K562 (cell line): ENCODE measurements around the gene SIT1. TPM values are rescaled to one million over a fixed set of nuclear protein-coding genes. Genes with fewer than 3 reads are reported as not detected.
A peak's percentile ranks its signal among the peaks of the same experiment; 100 is the strongest.

Source experiments
- ATF1 ChIP-seq, 2 experiments: fragments of 450-650 bp in 1 of 2; IDR thresholded peaks; 2 replicates each; pipeline ENCODE4 v1.6.1; 2016; ENCODE audit warnings: missing compliant biosample characterization in 1 of 2, missing genetic modification characterization in 1 of 2
- CBFA2T2 ChIP-seq: fragments of 450-650 bp; conservative IDR thresholded peaks from 2 replicates; pipeline ENCODE4 v1.6.1; 2017; ENCODE audit warnings: mild to moderate bottlenecking
- DEAF1 ChIP-seq: fragments of 450-650 bp; formaldehyde crosslinking; IDR thresholded peaks from 2 replicates; pipeline ENCODE4 v1.4.0; 2020; ENCODE audit warnings: mild to moderate bottlenecking, moderate library complexity
- ELF1 ChIP-seq: fragments of 200-800 bp; sonication (Bioruptor generic); IDR thresholded peaks from 2 replicates; pipeline ENCODE4 v1.6.1; 2016; ENCODE audit warnings: missing genetic modification characterization, missing compliant biosample characterization
- ILK ChIP-seq: fragments of 450-650 bp; IDR thresholded peaks from 2 replicates; pipeline ENCODE4 v1.6.1; 2016; ENCODE audit warnings: missing genetic modification characterization, low read depth, mild to moderate bottlenecking, missing compliant biosample characterization, moderate library complexity, borderline replicate concordance
- KAT7 ChIP-seq: sonication (generic); formaldehyde crosslinking; IDR thresholded peaks from 2 replicates; pipeline ENCODE4 v1.8.0; 2022; ENCODE audit warnings: missing genetic modification reagents, mild to moderate bottlenecking, borderline replicate concordance
- KDM1A ChIP-seq, 2 experiments: fragments of 450-650 bp; IDR thresholded peaks; 2 replicates each; pipeline ENCODE4 v1.6.1; 2016; ENCODE audit warnings: mild to moderate bottlenecking in 2 of 2
- MAX ChIP-seq: sonication (generic); formaldehyde crosslinking; IDR thresholded peaks from 2 replicates; pipeline ENCODE4 v1.9.0; 2022; ENCODE audit warnings: mild to moderate bottlenecking, missing genetic modification reagents
- MCM3 ChIP-seq: fragments of 450-650 bp; IDR thresholded peaks from 2 replicates; pipeline ENCODE4 v1.6.1; 2016
- NCOA4 ChIP-seq: fragments of 450-650 bp; IDR thresholded peaks from 2 replicates; pipeline ENCODE4 v1.6.1; 2018; ENCODE audit warnings: mild to moderate bottlenecking; ENCODE audit not compliant: partially characterized antibody
- RBM15 ChIP-seq: fragments of 200-400 bp; formaldehyde crosslinking; IDR thresholded peaks from 2 replicates; pipeline ENCODE4 v1.6.1; 2018; ENCODE audit warnings: mild to moderate bottlenecking, low read length, moderate library complexity; ENCODE audit not compliant: insufficient read depth
- SMC3 ChIP-seq: conservative IDR thresholded peaks from 2 replicates; pipeline ENCODE4 v1.6.1; 2011; ENCODE audit warnings: low read depth, low read length, improper control_type of control experiment; ENCODE audit not compliant: insufficient read depth
- TCFL5 ChIP-seq: fragments of 250-450 bp; sonication (Bioruptor Pico); conservative IDR thresholded peaks from 2 replicates; pipeline ENCODE4 v1.6.1; 2021; ENCODE audit warnings: mild to moderate bottlenecking, moderate library complexity, matching md5 sums
- TEAD2 ChIP-seq: fragments of 450-650 bp; IDR thresholded peaks from 2 replicates; pipeline ENCODE4 v1.6.1; 2016; ENCODE audit warnings: missing genetic modification characterization, control low read depth, missing compliant biosample characterization
- USF1 ChIP-seq: sonication (generic); formaldehyde crosslinking; IDR thresholded peaks from 2 replicates; pipeline ENCODE4 v1.9.0; 2022; ENCODE audit warnings: mild to moderate bottlenecking, missing genetic modification reagents
- ZFX ChIP-seq: sonication (generic); formaldehyde crosslinking; IDR thresholded peaks from 2 replicates; pipeline ENCODE4 v1.8.0; 2022; ENCODE audit warnings: mild to moderate bottlenecking, missing genetic modification reagents, moderate library complexity
- ZNF830 ChIP-seq: fragments of 250-450 bp; sonication (Bioruptor Pico); IDR thresholded peaks from 2 replicates; pipeline ENCODE4 v1.5.0; 2021; ENCODE audit warnings: mild to moderate bottlenecking
- polyA plus RNA-seq, 8 experiments: library from polyadenylated mRNA; depleted of rRNA in 4 of 8; stranded (reverse) in 5 of 8; unstranded in 3 of 8; fragments of >200 nt; fragmentation: Nextera tagmentation in 2 of 8; fragmentation: Illumina TruSeq in 1 of 8; extraction: Ambion mirVana in 2 of 8; extraction: Trizol in 1 of 8; gene quantifications; 2 replicates each; pipeline versions ENCODE4 v1.2.1 to v1.2.3, GENCODE V29; 2011 to 2014; ENCODE audit warnings: inconsistent platforms in 1 of 8, missing spikeins in 1 of 8
- total RNA-seq, 7 experiments: library from RNA; depleted of rRNA in 6 of 7; stranded (reverse); fragments of >200 nt in 6 of 7; fragmentation: Illumina TruSeq in 2 of 7; extraction: Trizol in 2 of 7; gene quantifications; 2 replicates each; pipeline versions ENCODE4 v1.2.1 to v1.2.3, GENCODE V29; 2011 to 2021; ENCODE audit warnings: low replicate concordance in 1 of 7
- TF ChIP-seq, protein P1 (sequence below): sonication (generic); formaldehyde crosslinking; IDR thresholded peaks from 2 replicates; pipeline ENCODE4 v1.8.1; 2023; ENCODE audit warnings: mild to moderate bottlenecking, missing genetic modification reagents
- TF ChIP-seq, protein P2 (sequence below): fragments of 250-450 bp; sonication (Bioruptor Pico); IDR thresholded peaks from 2 replicates; pipeline ENCODE4 v1.5.0; 2021
- TF ChIP-seq, protein P3 (sequence below): fragments of 450-650 bp; IDR thresholded peaks from 2 replicates; pipeline ENCODE4 v1.6.1; 2018; ENCODE audit warnings: mild to moderate bottlenecking, low read depth; ENCODE audit not compliant: partially characterized antibody

The SIT1 gene
- total and polyA plus RNA-seq, 9 of the 15 experiments (the other 6 are each of a cell fraction or from before 2014, with no cell fraction given): not detected

DNA sequence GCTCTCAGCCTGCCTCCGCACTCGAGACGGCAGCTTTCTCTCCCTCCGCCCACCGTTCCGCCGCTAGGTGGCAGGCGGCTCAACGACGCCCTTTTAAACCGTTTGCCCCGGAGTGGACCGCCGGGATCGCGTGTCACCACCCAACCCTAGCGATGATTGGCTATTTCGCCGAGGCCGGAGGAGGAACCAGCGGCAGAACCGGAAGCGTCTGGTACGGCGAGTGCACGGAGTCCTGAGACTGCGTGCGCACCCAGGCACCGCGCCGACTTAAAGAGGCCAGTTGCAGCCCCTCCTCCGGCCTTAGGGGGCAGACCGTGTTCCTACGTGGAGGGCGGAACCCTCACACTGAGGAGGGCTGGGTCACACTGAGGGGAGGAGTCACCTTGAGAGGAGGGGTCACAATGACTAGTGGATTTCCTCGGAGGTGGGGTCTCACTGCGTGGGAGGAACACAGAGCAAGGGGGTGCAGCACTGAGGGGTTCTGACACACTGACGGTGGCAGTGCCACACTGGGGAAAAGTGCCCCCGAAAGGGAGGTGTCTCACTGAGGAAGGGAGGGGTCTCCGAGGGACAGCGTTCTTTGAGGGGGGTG, 46.6 kb downstream of the SIT1 start (continued):
- 0 out of 2 replicates have a peak, but pooled peaks have one; percentile 51 for TF ChIP-seq KAT7 (CRISPR knock-in tag)
- TF ChIP-seq, protein P1, sequence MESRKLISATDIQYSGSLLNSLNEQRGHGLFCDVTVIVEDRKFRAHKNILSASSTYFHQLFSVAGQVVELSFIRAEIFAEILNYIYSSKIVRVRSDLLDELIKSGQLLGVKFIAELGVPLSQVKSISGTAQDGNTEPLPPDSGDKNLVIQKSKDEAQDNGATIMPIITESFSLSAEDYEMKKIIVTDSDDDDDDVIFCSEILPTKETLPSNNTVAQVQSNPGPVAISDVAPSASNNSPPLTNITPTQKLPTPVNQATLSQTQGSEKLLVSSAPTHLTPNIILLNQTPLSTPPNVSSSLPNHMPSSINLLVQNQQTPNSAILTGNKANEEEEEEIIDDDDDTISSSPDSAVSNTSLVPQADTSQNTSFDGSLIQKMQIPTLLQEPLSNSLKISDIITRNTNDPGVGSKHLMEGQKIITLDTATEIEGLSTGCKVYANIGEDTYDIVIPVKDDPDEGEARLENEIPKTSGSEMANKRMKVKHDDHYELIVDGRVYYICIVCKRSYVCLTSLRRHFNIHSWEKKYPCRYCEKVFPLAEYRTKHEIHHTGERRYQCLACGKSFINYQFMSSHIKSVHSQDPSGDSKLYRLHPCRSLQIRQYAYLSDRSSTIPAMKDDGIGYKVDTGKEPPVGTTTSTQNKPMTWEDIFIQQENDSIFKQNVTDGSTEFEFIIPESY: no peak
- TF ChIP-seq TCFL5 (CRISPR knock-in tag): no peak
- TF ChIP-seq ATF1 (CRISPR knock-in tag; IDR thresholded peaks at IDR 0.05): peak; percentile 16; the same call in 1 of the 2 replicates
- peak; percentile 94 for TF ChIP-seq ATF1 (tag; IDR thresholded peaks at IDR 0.05)
- TF ChIP-seq ILK (tag): no peak
- TF ChIP-seq KDM1A (IDR thresholded peaks at IDR 0.05): no peak
- TF ChIP-seq, protein P2, sequence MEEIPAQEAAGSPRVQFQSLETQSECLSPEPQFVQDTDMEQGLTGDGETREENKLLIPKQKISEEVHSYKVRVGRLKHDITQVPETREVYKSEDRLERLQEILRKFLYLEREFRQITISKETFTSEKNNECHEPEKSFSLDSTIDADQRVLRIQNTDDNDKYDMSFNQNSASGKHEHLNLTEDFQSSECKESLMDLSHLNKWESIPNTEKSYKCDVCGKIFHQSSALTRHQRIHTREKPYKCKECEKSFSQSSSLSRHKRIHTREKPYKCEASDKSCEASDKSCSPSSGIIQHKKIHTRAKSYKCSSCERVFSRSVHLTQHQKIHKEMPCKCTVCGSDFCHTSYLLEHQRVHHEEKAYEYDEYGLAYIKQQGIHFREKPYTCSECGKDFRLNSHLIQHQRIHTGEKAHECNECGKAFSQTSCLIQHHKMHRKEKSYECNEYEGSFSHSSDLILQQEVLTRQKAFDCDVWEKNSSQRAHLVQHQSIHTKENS (CRISPR knock-in tag): no peak
- no peak for TF ChIP-seq NCOA4
- TF ChIP-seq TEAD2 (tag): no peak
- TF ChIP-seq DEAF1 (CRISPR knock-in tag): no peak
- no peak for TF ChIP-seq RBM15
- peak; percentile 42 for TF ChIP-seq SMC3
- no peak for TF ChIP-seq MCM3
- TF ChIP-seq ZNF830 (CRISPR knock-in tag): no peak
- no peak for TF ChIP-seq USF1 (CRISPR knock-in tag)
- peak; percentile 63 for TF ChIP-seq MAX (CRISPR knock-in tag)
- 0 out of 2 replicates have a peak, but pooled peaks have one; percentile 21 for TF ChIP-seq ZFX
- TF ChIP-seq CBFA2T2: no peak
- TF ChIP-seq, protein P3, sequence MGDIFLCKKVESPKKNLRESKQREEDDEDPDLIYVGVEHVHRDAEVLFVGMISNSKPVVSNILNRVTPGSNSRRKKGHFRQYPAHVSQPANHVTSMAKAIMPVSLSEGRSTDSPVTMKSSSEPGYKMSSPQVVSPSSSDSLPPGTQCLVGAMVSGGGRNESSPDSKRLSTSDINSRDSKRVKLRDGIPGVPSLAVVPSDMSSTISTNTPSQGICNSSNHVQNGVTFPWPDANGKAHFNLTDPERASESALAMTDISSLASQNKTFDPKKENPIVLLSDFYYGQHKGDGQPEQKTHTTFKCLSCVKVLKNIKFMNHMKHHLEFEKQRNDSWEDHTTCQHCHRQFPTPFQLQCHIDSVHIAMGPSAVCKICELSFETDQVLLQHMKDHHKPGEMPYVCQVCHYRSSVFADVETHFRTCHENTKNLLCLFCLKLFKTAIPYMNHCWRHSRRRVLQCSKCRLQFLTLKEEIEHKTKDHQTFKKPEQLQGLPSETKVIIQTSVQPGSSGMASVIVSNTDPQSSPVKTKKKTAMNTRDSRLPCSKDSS: no peak
- peak; percentile 91 for TF ChIP-seq ELF1
